ENCODE measurements around the gene ZFR.

The ZFR gene

DNA sequence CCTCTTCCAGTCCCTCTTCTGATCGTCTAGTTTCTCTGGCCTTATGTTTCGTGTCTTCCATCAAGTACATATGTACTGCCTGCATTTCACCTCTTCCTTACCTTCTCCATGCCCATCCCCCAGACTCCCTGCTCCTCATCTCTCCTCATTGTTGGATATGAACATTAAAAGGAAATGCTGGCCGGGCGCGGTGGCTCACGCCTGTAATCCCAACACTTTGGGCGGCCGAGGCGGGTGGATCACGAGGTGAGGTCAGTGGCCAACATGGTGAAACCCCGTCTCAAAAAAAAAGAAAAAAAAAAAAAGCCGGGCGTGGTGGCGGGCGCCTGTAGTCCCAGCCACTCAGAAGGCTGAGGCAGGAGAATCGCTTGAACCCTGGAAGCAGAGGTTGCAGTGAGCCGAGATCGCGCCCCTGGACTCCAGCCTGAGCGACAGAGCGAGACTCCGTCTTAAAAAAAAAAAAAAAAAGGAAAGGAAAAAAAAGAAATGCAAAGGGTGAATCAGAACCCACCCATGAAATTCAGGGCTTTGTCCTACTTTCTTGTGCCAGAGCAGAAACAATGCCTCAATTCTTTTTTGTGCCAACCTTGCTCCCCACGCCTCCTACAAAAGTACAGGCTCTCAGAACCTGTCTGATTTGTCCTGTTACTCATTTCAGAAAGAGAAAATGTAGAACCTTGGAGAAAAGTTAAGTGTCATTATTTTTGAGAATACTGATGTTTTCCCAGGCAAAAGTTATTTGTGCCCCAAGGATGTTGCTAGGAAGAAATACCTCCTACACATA is 1.5 kb upstream of the ZFR start:
- no peak overlapping the region for H3K4me3 ChIP-seq (ENCODE audit: insufficient read depth, low read length, poor library complexity, severe bottlenecking)
- TF ChIP-seq, protein P1, sequence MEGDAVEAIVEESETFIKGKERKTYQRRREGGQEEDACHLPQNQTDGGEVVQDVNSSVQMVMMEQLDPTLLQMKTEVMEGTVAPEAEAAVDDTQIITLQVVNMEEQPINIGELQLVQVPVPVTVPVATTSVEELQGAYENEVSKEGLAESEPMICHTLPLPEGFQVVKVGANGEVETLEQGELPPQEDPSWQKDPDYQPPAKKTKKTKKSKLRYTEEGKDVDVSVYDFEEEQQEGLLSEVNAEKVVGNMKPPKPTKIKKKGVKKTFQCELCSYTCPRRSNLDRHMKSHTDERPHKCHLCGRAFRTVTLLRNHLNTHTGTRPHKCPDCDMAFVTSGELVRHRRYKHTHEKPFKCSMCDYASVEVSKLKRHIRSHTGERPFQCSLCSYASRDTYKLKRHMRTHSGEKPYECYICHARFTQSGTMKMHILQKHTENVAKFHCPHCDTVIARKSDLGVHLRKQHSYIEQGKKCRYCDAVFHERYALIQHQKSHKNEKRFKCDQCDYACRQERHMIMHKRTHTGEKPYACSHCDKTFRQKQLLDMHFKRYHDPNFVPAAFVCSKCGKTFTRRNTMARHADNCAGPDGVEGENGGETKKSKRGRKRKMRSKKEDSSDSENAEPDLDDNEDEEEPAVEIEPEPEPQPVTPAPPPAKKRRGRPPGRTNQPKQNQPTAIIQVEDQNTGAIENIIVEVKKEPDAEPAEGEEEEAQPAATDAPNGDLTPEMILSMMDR (IDR thresholded peaks at IDR 0.05; ENCODE audit: insufficient read depth, low read length, poor library complexity, severe bottlenecking), result no peak
- no peak for TF ChIP-seq EZH2phosphoT487 (conservative IDR thresholded peaks at IDR 0.05; ENCODE audit: low read length)
- H3K9me3 ChIP-seq (ENCODE audit: insufficient read depth, low read length), result no peaks in the 10 kb centered on the region
- H3F3A ChIP-seq (ENCODE audit: insufficient read depth), result no peaks in the 10 kb centered on the region
- no peak overlapping the region for H3K4me2 ChIP-seq (ENCODE audit: low read depth, low read length, poor library complexity, severe bottlenecking)
- H3K27me3 ChIP-seq (ENCODE audit: low read length), result no peaks in the 10 kb centered on the region
- no peak overlapping the region for H2AFZ ChIP-seq (ENCODE audit: low read depth, low read length, severe bottlenecking)
- H3K79me2 ChIP-seq (ENCODE audit: insufficient read depth, low read length), result peaks cover 27% of the 10 kb centered on the region
- H3K9ac ChIP-seq (ENCODE audit: low read length), result no peak overlapping the region
- peaks cover 4% of the 10 kb centered on the region; the same call in 1 of the 2 replicates for H3K36me3 ChIP-seq (ENCODE audit: low read length)
- H3K9me2 ChIP-seq (replicated peaks; ENCODE audit: insufficient read depth, low read length), result no peaks in the 10 kb centered on the region
- H4K20me1 ChIP-seq (ENCODE audit: low read depth, low read length), result peaks cover 10% of the 10 kb centered on the region; the same call in 1 of the 2 replicates
- H3K27ac ChIP-seq (ENCODE audit: low read depth, low read length), result no peak overlapping the region

DNA sequence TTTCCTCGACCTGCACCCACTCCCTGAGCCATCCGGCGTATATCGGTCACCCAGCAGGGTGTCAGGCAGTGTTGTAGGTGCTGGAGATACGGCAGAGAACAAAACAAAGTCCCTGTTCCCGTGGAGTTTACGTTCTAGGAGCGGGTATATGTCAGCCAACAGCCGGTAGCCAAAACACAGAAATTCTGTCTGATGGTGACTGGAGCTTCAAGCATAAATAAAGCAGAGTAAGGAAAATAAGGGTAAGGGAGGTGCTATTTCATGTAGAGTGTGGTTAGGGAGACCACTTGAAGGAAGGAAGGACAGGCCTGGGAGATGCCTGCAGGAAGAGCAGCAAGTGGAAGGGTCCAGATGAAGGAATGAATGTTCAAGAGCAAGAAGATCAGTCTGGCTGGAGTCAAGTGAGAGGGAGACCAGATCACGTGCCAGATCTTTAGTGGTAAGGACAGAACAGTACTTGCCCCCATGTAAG is 783 bp upstream of the ZFR start:
- no peak overlapping the region for H2AFZ ChIP-seq (ENCODE audit: low read depth, low read length, severe bottlenecking)
- H4K20me1 ChIP-seq (ENCODE audit: low read depth, low read length), result peaks cover 10% of the 10 kb centered on the region; the same call in 1 of the 2 replicates
- no peaks in the 10 kb centered on the region for H3K9me3 ChIP-seq (ENCODE audit: insufficient read depth, low read length)
- no peak overlapping the region for H3K9ac ChIP-seq (ENCODE audit: low read length)
- H3K4me3 ChIP-seq (ENCODE audit: insufficient read depth, low read length, poor library complexity, severe bottlenecking), result no peak overlapping the region
- H3K27ac ChIP-seq (ENCODE audit: low read depth, low read length), result no peak overlapping the region
- TF ChIP-seq, protein P1 (IDR thresholded peaks at IDR 0.05; ENCODE audit: insufficient read depth, low read length, poor library complexity, severe bottlenecking), result no peak
- TF ChIP-seq EZH2phosphoT487 (conservative IDR thresholded peaks at IDR 0.05; ENCODE audit: low read length), result no peak
- H3K27me3 ChIP-seq (ENCODE audit: low read length), result no peaks in the 10 kb centered on the region
- H3K36me3 ChIP-seq (ENCODE audit: low read length), result peaks cover 4% of the 10 kb centered on the region; the same call in 1 of the 2 replicates
- H3K79me2 ChIP-seq (ENCODE audit: insufficient read depth, low read length), result peaks cover 34% of the 10 kb centered on the region
- no peaks in the 10 kb centered on the region for H3F3A ChIP-seq (ENCODE audit: insufficient read depth)
- no peak overlapping the region for H3K4me2 ChIP-seq (ENCODE audit: low read depth, low read length, poor library complexity, severe bottlenecking)
- no peaks in the 10 kb centered on the region for H3K9me2 ChIP-seq (replicated peaks; ENCODE audit: insufficient read depth, low read length)

DNA sequence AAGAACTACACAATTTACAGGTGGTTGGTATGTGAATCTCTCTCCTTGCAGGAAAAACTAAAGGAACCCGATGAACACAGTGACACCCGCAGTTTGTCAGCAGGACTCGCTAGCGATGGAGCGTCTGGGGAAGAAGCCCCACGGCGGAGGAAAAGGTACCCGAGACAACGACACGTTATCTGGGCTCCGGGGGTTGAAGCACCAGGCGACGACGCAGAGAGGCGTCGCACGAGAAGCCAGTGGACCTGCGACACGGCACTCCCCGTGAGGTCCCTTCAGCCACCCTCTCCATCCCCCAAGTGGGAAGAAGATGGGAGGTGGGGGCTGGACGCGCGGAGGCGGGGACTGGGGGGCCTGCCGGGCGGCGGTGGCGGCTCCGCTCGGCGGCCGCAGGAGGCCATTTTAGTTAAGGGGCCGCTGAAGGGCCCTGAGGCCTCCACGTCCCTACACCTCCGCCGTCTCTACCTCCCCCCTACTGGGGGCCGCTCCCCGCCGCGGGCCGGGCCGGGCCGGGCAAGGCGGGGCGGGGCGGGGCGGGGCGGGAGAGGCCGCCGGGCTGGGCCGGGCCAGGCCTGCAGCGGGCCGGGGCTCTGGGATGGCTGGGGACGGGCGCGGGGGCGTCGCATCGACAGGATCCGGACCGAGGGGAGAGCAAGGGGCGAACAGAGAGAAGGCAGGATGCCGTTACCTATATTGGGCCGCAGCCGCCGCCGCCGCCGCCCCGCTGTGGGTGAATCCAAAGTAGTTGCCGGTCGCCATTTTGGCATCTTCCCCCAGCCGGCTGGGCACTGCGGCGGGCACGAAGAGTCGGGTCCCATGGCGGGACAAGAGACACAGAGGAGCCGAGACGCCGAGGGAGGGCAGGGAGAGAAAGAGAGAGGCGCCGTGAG is 754 bp downstream of the ZFR start:
- Histone ChIP-seq H3K9ac (ENCODE audit: low read length) (peak overlapping the region; percentile 83), H3K4me3 (ENCODE audit: insufficient read depth, low read length, poor library complexity, severe bottlenecking) (peak overlapping the region; percentile 79), H3K27ac (ENCODE audit: low read depth, low read length) (peak overlapping the region; percentile 55), H3K9me2 (replicated peaks; ENCODE audit: insufficient read depth, low read length) (no peaks in the 10 kb centered on the region), H3K27me3 (ENCODE audit: low read length) (no peaks in the 10 kb centered on the region), H4K20me1 (ENCODE audit: low read depth, low read length) (peaks cover 22% of the 10 kb centered on the region), H3K4me2 (ENCODE audit: low read depth, low read length, poor library complexity, severe bottlenecking) (peak overlapping the region; percentile 93), H3K79me2 (ENCODE audit: insufficient read depth, low read length) (peaks cover 50% of the 10 kb centered on the region), H3F3A (ENCODE audit: insufficient read depth) (no peaks in the 10 kb centered on the region), H3K9me3 (ENCODE audit: insufficient read depth, low read length) (no peaks in the 10 kb centered on the region), H3K36me3 (ENCODE audit: low read length) (peaks cover 7% of the 10 kb centered on the region), H2AFZ (ENCODE audit: low read depth, low read length, severe bottlenecking) (peak overlapping the region; percentile 75)
- TF ChIP-seq, protein P1 (IDR thresholded peaks at IDR 0.05; ENCODE audit: insufficient read depth, low read length, poor library complexity, severe bottlenecking), result no peak
- TF ChIP-seq EZH2phosphoT487 (conservative IDR thresholded peaks at IDR 0.05; ENCODE audit: low read length), result no peak
